NCI-H69 (cell line): ENCODE measurements around the gene CYP24A1.
"Not testable (repeated sequence)": the region's sequence is repeated elsewhere in the genome, so short reads cannot be mapped to it uniquely, and the experiment has no call there.

Experiments used
- DNase-seq: peaks from one replicate; lab custom pipeline; 2025; lab: John Stamatoyannopoulos, UW

The CYP24A1 gene

DNA sequence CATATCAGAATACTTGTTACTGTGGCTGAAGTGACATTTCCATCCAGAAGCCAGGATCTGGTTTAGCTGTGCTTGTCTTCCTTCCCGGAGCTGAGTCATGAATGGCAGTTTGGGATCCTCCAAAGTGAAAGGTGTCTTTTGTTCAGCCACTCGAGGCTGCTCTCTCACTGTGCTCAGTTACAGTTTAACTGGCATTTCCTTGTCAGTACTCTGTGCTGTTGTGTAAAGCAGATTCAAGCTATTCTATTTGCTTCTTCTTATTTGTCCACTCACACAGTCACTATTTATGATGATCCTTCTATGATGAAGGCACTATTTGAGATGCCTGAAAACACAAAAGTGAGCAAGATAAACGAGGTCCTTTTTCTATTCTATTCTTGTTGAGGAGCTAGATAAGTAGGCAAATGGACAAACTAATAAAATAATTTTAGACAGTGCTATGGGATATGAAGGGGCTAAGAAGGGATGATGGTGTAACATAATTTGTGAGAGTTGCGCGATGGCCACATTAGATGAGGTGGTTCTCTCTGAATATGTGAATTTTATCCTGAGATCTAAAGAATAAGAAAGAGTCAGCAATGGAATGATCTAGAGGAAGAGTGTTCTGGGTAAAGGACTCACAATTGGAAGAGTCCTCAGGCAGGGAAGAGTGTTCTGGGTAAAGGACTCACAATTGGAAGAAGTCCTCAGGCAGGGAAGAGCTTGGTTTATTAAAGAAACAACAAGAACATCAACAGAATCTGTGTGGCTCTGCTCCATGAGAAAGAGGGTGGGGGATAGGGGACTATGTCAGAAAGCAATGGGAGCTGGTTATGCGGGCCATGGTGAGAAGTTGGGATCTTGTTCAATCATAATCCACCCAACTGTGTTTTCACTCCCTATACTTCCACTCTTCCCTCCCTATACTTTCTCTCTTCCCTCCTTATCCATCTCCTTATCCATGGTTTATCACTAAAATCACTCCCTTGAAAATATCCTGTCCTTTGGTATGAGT is 40.1 kb downstream of the CYP24A1 start:
- DNase-seq, result no peak

DNA sequence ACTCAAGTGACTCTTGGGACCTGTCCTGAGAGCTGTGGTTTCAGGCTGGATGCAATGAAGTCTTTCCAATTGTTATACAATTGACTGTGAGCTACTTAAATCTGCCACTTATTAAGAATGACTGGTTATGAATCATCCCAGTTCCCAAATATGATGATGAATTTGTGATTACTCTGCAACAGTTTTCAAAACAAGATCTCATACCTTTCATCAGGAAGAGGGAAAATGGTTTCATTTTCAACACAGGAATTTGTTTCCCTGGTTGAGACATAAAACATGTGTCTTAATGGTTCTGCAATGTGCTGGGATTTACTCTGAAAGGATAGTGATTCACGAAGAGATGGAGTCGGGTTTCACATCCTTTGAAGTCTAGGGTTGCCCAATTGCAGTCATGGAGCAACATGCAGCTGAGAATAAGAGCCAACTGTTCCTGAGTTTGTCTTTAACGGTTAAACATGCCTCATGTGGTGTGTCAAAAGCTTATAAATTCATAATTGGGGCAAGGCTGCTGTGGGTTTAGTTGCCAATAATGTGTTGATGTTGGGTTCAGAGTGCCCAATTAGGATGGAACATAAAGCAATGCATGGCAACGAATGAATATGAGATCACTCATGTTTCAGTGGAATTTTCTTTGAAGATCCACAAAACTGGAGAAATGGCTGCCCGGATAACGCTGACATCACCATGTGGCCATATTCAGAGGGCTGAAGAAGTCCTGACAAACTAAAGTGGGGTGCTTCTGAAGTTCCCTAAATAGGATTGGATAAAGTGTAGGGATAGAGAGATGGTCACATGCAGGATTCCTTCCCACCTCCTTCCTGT is 41.0 kb downstream of the CYP24A1 start:
- DNase-seq, result no peak

DNA sequence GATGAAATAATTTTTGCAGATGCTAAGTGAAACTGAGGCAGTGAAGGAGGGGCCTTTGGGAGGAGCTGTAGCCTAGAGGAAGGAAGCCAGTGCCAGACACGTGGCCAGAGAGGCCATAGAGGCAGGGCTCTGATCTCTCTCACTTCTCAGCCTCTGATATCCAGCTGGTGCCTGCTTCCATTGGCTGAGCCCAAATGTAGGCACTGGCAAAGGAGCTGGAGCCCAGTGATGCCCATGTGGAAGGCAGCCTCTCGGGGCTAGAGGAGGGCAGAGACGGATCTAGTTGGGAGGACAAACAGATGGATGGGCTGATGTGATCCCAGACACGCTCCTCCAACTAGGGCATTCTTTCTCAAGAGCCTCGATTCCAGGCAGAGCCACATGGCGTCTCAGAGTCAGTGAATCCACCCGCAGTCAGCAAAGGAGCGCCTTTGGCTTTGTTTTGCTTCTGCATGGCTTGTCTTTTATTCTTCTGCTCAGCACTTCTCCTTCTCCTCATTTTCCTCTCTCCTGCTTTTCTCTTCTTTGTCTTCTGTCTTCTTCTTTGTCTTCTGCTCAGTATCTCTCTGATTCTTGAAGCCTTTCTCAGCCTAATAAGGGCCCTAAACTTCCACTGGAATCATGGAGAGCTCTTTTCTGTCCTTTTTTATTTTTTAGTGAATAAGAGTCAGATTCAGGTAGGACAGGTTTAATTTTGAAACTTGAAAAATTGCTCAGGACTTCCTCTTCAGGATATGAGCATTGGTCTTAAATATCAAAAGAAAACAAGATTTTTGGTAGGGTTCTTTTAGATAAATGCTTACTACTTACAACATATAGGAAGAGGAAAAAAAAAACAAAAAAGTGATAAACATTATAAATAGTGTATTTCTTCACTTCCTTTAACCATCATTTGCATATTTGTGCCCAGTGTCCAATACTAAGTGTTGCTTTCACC is 41.8 kb downstream of the CYP24A1 start:
- no peak for DNase-seq

- DNase-seq, result not testable (repeated sequence)
Measured at GRCh38 chr20:54131125-54131524, 42.7 kb downstream of the CYP24A1 start.

DNA sequence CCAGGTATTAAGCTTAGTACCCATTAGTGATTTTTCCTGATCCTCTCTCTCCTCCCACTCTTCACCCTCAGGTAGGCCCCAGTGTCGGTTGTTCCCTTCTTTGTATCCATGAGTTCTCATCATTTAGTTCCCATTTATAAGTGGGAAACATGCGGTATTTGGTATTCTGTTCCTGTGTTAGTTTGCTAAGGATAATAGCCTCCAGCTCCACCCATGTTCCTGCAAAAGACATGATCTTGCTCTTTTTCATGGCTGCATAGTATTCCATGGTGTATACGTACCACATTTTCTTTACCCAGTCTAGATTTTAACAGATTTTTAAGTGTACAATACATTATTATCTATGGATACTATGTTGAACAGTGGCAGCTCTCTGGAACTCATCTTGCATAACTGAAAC is 44.4 kb downstream of the CYP24A1 start:
- DNase-seq, result no peak

GRCh38 chr20:54127855-54128574 is 45.8 kb downstream of the CYP24A1 start:
- no peak for DNase-seq

GRCh38 chr20:54126806-54127655 is 46.8 kb downstream of the CYP24A1 start:
- no peak for DNase-seq

GRCh38 chr20:54126328-54126727 is 47.5 kb downstream of the CYP24A1 start:
- not testable (repeated sequence) for DNase-seq

DNA sequence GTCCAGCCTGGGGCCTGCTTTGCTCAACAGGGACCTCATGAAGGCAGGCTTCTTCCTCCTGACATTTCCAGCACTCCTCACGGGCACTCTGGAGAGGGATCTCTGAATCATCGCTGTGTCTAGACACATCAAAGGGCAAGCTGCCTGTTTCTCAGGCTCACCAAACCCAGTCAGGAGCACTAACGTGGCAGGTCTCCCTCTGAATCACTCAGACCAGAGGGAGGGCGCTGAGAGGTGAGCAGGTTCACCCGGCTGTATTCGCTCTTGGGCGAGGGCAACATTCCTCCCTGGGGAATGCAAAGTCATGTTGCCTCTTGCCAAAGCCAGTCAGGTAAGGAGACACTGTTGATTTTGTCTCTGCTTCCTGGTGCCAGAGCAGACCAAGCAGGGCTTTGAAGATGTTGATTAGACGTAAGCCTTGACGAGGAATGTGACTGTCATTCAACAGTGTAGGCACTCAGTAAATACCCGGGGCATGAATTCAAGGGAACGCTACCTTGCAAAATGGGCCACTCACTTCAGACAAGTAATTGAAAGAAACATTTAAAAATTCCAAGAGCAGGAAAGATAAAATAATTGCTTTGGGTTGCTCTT is 50.1 kb downstream of the CYP24A1 start:
- DNase-seq, result no peak

GRCh38 chr20:54122681-54123586 is 50.9 kb downstream of the CYP24A1 start:
- DNase-seq, result no peak

- DNase-seq, result no peak
Measured at GRCh38 chr20:54122189-54122588, 51.6 kb downstream of the CYP24A1 start.

DNA sequence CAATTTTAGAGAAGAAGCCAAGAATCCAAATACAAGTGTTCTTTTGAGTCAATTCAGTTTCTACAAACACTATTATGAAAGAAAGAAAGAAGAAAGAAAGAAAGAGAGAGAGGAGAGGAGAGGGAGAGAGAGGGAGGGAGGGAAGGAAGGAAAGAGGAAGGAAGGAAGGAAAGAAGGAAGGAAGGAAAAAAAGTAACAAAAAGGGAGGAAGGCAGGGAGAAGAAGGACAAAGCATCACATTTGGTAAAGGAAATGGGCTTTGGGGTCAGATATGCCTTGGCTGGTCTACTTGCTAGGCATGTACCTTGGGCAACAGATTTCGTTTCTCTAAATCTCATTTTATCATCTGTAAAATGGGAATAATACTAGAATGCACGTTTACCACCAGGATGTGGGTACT is 54.0 kb downstream of the CYP24A1 start:
- DNase-seq, result no peak

- DNase-seq, result no peak
Measured at GRCh38 chr20:54118220-54119001, 55.4 kb downstream of the CYP24A1 start.

DNA sequence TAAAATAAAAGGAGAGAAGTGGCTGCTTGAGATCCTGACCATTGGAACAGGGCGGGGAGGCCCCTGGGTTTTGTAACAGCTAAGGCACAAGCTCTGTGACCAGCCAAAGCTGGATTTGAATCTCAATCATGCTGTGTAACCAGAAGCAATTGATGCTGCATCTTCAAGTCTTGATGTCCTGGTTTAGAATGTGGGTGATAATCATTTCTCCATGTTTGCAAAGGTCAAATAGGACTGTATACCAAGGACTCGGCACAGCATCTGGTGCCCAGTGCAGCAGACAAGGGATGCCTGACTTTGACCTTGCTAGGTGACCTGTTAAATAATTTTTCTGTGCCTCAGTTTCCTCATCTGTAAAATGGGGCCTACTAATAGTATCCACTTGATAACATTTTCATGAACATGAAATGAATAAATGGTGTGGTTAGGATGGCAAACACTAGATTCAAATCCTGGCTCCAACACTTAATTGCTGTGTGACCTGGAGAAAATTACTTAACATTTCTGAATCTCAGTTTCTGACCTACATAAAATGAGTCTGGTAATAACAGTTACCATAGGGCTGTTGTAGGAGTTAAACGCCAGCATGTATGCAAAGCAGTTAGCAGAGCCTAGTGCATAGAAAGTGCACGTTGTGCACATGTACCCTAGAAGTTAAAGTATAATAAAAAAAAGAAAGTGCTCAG is 57.1 kb downstream of the CYP24A1 start:
- DNase-seq, result no peak

GRCh38 chr20:54115172-54115854 is 58.5 kb downstream of the CYP24A1 start:
- no peak for DNase-seq

- no peak for DNase-seq
Measured at GRCh38 chr20:54114109-54114508, 59.7 kb downstream of the CYP24A1 start.

DNA sequence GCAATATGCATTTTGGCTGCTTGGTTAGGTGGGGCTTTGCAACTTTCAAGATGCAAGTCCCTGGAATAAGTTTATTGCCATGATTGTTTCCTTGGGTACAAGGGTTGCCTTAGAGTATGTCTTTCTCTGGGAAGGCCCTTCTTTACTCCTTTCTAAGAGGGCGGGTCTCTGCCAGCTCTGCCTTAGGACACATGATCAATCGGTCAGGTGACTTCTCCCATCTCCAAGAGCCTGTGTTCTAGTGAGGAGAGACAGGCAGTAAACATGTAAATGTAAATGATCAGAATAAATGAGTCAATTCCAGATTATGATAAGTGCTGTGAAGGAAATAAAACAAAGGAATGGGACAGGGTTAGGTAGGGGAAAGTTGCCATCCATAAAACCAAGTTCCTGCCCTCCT is 60.2 kb downstream of the CYP24A1 start:
- no peak for DNase-seq
